A549 (cell line): Measurements from ENCODE around the gene CETN3. TPM values are rescaled to one million over a fixed set of nuclear protein-coding genes. Genes with fewer than 3 reads are reported as not detected.

Experiments
- ATAC-seq, 2 experiments: fragments of 200-7000 bp in 1 of 2; fragments of >200 bp in 1 of 2; cut with Nextera tagmentation in 1 of 2; cut with Tn5 transposase in 1 of 2; 3 replicates each; pipeline versions ENCODE4 v1.8.0 to v1.9.1; 2018 to 2020; ENCODE audit warnings: mild to moderate bottlenecking in 1 of 2, moderate library complexity in 1 of 2
- CTCF ChIA-PET: fragments of 300-600 bp; sonication (Branson Sonifier 250); formaldehyde crosslinking; extraction: SDS; loops from one replicate; lab custom pipeline; 2021; ENCODE audit warnings: antibody characterized with exemption, inconsistent platforms; lab: Yijun Ruan, JAX
- POLR2A ChIA-PET: fragments of 350-600 bp; formaldehyde crosslinking; extraction: SDS; loops from one replicate; lab custom pipeline; 2021; ENCODE audit warnings: antibody characterized with exemption, inconsistent platforms; lab: Yijun Ruan, JAX
- DNase-seq, 2 experiments: peaks; one replicate each; pipeline versions ENCODE4 v3.0.0 to v3.0.0-alpha.2; 2011 to 2016; ENCODE audit warnings: low read depth in 1 of 2, low spot score in 1 of 2
- FAIRE-seq: peaks from 2 replicates; lab custom pipeline; 2011; peaks lifted over from hg19 to GRCh38; lab: Jason Lieb, UNC
- H3K27ac ChIP-seq, 2 experiments: fragments of >200 bp; sonication (Bioruptor Twin); formaldehyde crosslinking; 3 replicates each; pipeline ENCODE4 v1.5.1; 2016 to 2017
- H3K4me1 ChIP-seq: fragments of >200 bp; sonication (Bioruptor Twin); formaldehyde crosslinking; 3 replicates; pipeline ENCODE4 v1.6.1; 2016
- H3K4me2 ChIP-seq: fragments of >200 bp; sonication (Bioruptor Twin); formaldehyde crosslinking; 3 replicates; pipeline ENCODE4 v1.6.1; 2016
- H3K4me3 ChIP-seq: fragments of >200 bp; sonication (Bioruptor Twin); formaldehyde crosslinking; 3 replicates; pipeline ENCODE4 v1.5.1; 2016
- H3K9me3 ChIP-seq: fragments of >200 bp; sonication (Bioruptor Twin); formaldehyde crosslinking; 3 replicates; pipeline ENCODE4 v1.6.1; 2016
- CBX2 ChIP-seq: fragments of 200-600 bp; sonication (generic); IDR thresholded peaks from 2 replicates; pipeline ENCODE4 v1.6.1; 2016; ENCODE audit warnings: low read depth, mild to moderate bottlenecking, borderline replicate concordance
- CHD2 ChIP-seq: fragments of 150-350 bp; IDR thresholded peaks from 2 replicates; pipeline ENCODE4 v1.6.1; 2014; ENCODE audit warnings: low read length; ENCODE audit not compliant: partially characterized antibody
- EHF ChIP-seq: fragments of 250-450 bp; sonication (Bioruptor Pico); IDR thresholded peaks from 2 replicates; pipeline ENCODE4 v1.5.0; 2020; ENCODE audit warnings: mild to moderate bottlenecking
- FOXS1 ChIP-seq: fragments of 250-450 bp; sonication (Bioruptor Pico); IDR thresholded peaks from 2 replicates; pipeline ENCODE4 v1.5.0; 2020; ENCODE audit warnings: mild to moderate bottlenecking, moderate library complexity
- HDAC2 ChIP-seq: fragments of 200-600 bp; sonication (generic); IDR thresholded peaks from 2 replicates; pipeline ENCODE4 v1.6.1; 2016
- HEYL ChIP-seq: fragments of 250-450 bp; sonication (Bioruptor Pico); IDR thresholded peaks from 2 replicates; pipeline ENCODE4 v1.8.0; 2021; ENCODE audit warnings: mild to moderate bottlenecking, moderate library complexity
- HOXA7 ChIP-seq: fragments of 250-450 bp; sonication (Bioruptor Pico); IDR thresholded peaks from 2 replicates; pipeline ENCODE4 v1.5.0; 2020; ENCODE audit warnings: mild to moderate bottlenecking, moderate library complexity
- HOXB13 ChIP-seq: fragments of 250-450 bp; sonication (Bioruptor Pico); IDR thresholded peaks from 2 replicates; pipeline ENCODE4 v1.5.0; 2020; ENCODE audit warnings: low read depth, mild to moderate bottlenecking, moderate library complexity
- JUN ChIP-seq, 2 experiments: fragments of >200 bp; sonication (Bioruptor Twin); formaldehyde crosslinking; IDR thresholded peaks; 2 replicates in 1 of 2; 3 replicates in 1 of 2; pipeline ENCODE4 v1.6.1; 2016 to 2017
- KDM5A ChIP-seq: fragments of 200-600 bp; sonication (generic); IDR thresholded peaks from 2 replicates; pipeline ENCODE4 v1.6.1; 2016; ENCODE audit warnings: antibody characterized with exemption, mild to moderate bottlenecking
- NFE2L2 ChIP-seq: fragments of 150-350 bp; conservative IDR thresholded peaks from 2 replicates; pipeline ENCODE4 v1.6.1; 2014; ENCODE audit warnings: low read length
- PHF8 ChIP-seq: fragments of 200-600 bp; sonication (generic); IDR thresholded peaks from 2 replicates; pipeline ENCODE4 v1.6.1; 2016; ENCODE audit warnings: low read depth, mild to moderate bottlenecking, antibody characterized with exemption, moderate library complexity, borderline replicate concordance
- RAD21 ChIP-seq, 2 experiments: fragments of >200 bp in 1 of 2; sonication (Bioruptor Twin) in 1 of 2; formaldehyde crosslinking in 1 of 2; IDR thresholded peaks in 1 of 2; conservative IDR thresholded peaks in 1 of 2; 2 replicates in 1 of 2; 3 replicates in 1 of 2; pipeline ENCODE4 v1.6.1; 2012 to 2018; ENCODE audit warnings: inconsistent platforms in 1 of 2
- SREBF2 ChIP-seq: fragments of 450-650 bp; IDR thresholded peaks from 2 replicates; pipeline ENCODE4 v1.6.1; 2014; ENCODE audit warnings: mild to moderate bottlenecking, moderate library complexity
- ZC3H11A ChIP-seq: fragments of 450-650 bp; IDR thresholded peaks from 2 replicates; pipeline ENCODE4 v1.6.1; 2014; ENCODE audit warnings: antibody characterized with exemption, mild to moderate bottlenecking
- ZNF302 ChIP-seq: fragments of 250-450 bp; sonication (Bioruptor Pico); IDR thresholded peaks from 2 replicates; pipeline ENCODE4 v1.9.0; 2021; ENCODE audit warnings: inconsistent platforms, mild to moderate bottlenecking, moderate library complexity
- ZSCAN20 ChIP-seq: fragments of 250-450 bp; sonication (Bioruptor Pico); IDR thresholded peaks from 2 replicates; pipeline ENCODE4 v1.8.0; 2022; ENCODE audit warnings: mild to moderate bottlenecking, moderate library complexity
- whole genome bisulfite sequencing: methylation state at CpG from one replicate; pipeline ENCODE4 v1.1.6; 2017; ENCODE audit errors: missing lambda C conversion rate; 5-methylcytosine and 5-hydroxymethylcytosine counted together
- polyA plus RNA-seq, 4 experiments: library from polyadenylated mRNA; depleted of rRNA in 3 of 4; stranded (reverse); fragments of >200 nt; fragmentation: RNase III in 1 of 4; extraction: RNeasy Plus Mini Kit Qiagen cat#74134 plus additional on column Dnase treatment in 1 of 4; gene quantifications; 2 replicates in 3 of 4; 3 replicates in 1 of 4; pipeline ENCODE4 v1.2.3, GENCODE V29; 2011 to 2017
- TF ChIP-seq, protein P1 (sequence below): fragments of >200 bp; sonication (Bioruptor Twin); formaldehyde crosslinking; IDR thresholded peaks from 3 replicates; pipeline ENCODE4 v1.6.1; 2016
- TF ChIP-seq, protein P2 (sequence below): fragments of 250-450 bp; sonication (Bioruptor Pico); IDR thresholded peaks from 2 replicates; pipeline ENCODE4 v1.5.0; 2021; ENCODE audit warnings: mild to moderate bottlenecking, moderate library complexity, borderline replicate concordance
- TF ChIP-seq, protein P3 (sequence below): fragments of >200 bp; sonication (Bioruptor Twin); formaldehyde crosslinking; IDR thresholded peaks from 3 replicates; pipeline ENCODE4 v1.5.1; 2016
- TF ChIP-seq, protein P4 (sequence below): fragments of 250-450 bp; sonication (Bioruptor Pico); IDR thresholded peaks from 2 replicates; pipeline ENCODE4 v1.5.0; 2020; ENCODE audit warnings: low read depth, mild to moderate bottlenecking, moderate library complexity

The CETN3 gene
- polyA plus RNA-seq, 2 of the 4 experiments (the other 2 are of a cell fraction), result 49.9 to 50.8 TPM

DNA sequence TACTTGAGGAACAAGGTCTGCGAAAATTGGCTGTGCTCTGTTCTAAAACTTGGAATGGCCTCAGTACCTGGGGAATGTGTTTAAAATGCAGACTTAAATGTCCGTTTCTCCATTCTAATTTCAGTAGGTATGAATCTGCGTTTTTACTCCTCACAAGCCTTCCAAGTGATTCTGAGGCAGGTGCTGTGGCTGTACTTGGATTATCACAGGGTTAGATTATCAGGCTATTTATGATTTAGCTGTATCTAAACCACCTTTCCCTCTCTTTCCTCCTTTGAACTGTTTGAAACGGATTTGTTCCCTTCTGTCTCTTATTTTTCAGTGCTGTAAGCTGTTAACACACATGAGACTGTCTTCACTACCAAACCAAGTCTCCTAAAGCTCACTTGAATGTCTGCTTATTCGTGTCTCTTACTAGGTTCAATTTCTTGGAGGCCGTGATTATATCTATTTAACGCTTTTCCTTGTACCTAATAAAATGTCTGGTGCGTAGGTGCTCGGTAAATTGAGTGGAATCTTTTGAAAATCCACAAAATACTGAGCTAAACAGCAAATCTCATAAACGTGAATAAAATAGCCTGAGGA, 714 bp upstream of the CETN3 start:
- no peak for DNase-seq
- H3K4me2 ChIP-seq, result peak overlapping the region; percentile 84
- TF ChIP-seq, protein P1, sequence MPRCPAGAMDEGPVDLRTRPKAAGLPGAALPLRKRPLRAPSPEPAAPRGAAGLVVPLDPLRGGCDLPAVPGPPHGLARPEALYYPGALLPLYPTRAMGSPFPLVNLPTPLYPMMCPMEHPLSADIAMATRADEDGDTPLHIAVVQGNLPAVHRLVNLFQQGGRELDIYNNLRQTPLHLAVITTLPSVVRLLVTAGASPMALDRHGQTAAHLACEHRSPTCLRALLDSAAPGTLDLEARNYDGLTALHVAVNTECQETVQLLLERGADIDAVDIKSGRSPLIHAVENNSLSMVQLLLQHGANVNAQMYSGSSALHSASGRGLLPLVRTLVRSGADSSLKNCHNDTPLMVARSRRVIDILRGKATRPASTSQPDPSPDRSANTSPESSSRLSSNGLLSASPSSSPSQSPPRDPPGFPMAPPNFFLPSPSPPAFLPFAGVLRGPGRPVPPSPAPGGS, result no peak
- no peak for TF ChIP-seq SREBF2
- TF ChIP-seq ZC3H11A, result no peak
- TF ChIP-seq PHF8, result peak; percentile 70; the same call in 1 of the 2 replicates
- TF ChIP-seq, protein P2, sequence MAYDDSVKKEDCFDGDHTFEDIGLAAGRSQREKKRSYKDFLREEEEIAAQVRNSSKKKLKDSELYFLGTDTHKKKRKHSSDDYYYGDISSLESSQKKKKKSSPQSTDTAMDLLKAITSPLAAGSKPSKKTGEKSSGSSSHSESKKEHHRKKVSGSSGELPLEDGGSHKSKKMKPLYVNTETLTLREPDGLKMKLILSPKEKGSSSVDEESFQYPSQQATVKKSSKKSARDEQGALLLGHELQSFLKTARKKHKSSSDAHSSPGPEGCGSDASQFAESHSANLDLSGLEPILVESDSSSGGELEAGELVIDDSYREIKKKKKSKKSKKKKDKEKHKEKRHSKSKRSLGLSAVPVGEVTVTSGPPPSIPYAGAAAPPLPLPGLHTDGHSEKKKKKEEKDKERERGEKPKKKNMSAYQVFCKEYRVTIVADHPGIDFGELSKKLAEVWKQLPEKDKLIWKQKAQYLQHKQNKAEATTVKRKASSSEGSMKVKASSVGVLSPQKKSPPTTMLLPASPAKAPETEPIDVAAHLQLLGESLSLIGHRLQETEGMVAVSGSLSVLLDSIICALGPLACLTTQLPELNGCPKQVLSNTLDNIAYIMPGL (CRISPR knock-in tag), result no peak
- no peak for TF ChIP-seq ZSCAN20 (CRISPR knock-in tag)
- TF ChIP-seq KDM5A, result no peak
- TF ChIP-seq, protein P3, sequence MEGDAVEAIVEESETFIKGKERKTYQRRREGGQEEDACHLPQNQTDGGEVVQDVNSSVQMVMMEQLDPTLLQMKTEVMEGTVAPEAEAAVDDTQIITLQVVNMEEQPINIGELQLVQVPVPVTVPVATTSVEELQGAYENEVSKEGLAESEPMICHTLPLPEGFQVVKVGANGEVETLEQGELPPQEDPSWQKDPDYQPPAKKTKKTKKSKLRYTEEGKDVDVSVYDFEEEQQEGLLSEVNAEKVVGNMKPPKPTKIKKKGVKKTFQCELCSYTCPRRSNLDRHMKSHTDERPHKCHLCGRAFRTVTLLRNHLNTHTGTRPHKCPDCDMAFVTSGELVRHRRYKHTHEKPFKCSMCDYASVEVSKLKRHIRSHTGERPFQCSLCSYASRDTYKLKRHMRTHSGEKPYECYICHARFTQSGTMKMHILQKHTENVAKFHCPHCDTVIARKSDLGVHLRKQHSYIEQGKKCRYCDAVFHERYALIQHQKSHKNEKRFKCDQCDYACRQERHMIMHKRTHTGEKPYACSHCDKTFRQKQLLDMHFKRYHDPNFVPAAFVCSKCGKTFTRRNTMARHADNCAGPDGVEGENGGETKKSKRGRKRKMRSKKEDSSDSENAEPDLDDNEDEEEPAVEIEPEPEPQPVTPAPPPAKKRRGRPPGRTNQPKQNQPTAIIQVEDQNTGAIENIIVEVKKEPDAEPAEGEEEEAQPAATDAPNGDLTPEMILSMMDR, result 0 out of 3 replicates have a peak, but pooled peaks have one; percentile 1
- no peak for TF ChIP-seq HEYL (CRISPR knock-in tag)
- 0 out of 2 replicates have a peak, but pooled peaks have one; percentile 47 for TF ChIP-seq HOXA7 (CRISPR knock-in tag)
- TF ChIP-seq CBX2, result no peak
- no peak for TF ChIP-seq EHF
- TF ChIP-seq ZNF302, result no peak
- TF ChIP-seq HDAC2, result no peak
- TF ChIP-seq JUN (IDR thresholded peaks at IDR 0.05), result no peak
- TF ChIP-seq CHD2, result no peak
- TF ChIP-seq NFE2L2, result no peak
- TF ChIP-seq FOXS1 (CRISPR knock-in tag), result no peak
- no peak for TF ChIP-seq RAD21 (conservative IDR thresholded peaks at IDR 0.05 in 1 of 2, IDR thresholded peaks at IDR 0.05 in 1 of 2)
- TF ChIP-seq HOXB13 (CRISPR knock-in tag), result no peak
- TF ChIP-seq, protein P4, sequence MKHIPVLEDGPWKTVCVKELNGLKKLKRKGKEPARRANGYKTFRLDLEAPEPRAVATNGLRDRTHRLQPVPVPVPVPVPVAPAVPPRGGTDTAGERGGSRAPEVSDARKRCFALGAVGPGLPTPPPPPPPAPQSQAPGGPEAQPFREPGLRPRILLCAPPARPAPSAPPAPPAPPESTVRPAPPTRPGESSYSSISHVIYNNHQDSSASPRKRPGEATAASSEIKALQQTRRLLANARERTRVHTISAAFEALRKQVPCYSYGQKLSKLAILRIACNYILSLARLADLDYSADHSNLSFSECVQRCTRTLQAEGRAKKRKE (CRISPR knock-in tag), result no peak
- TF ChIP-seq, all 56 proteins: peak for 3
- FAIRE-seq (peak; percentile 95), ATAC-seq (0 out of 6 replicates have a peak, but pooled peaks of 1 of the 2 experiments have one; percentile 1)
- ChIA-PET POLR2A (interaction anchor here (0.5 to 4.1 kb wide), 16 partner anchors 10 to 975 kb away, joined by 3 to 46 read pairs (median 5); partner anchors contain the start of genes LYSMD3, MBLAC2 and POLR3G), CTCF (interaction anchor here (0.6 to 1.5 kb wide), 5 partner anchors 9 to 1268 kb away, joined by 3 to 4 read pairs (median 3); partner anchors contain the start of genes MBLAC2 and POLR3G)
- Histone ChIP-seq H3K4me1 (peaks cover 25% of the 10 kb centered on the region; the same call in 2 of the 3 replicates), H3K4me3 (peak overlapping the region; percentile 60), H3K9me3 (no peaks in the 10 kb centered on the region), H3K27ac (peak overlapping the region; percentile 86 to 90)
- 3% methylated on average over 10 of the region's 10 CpGs for WGBS
